GM19467 (cell line): Measurements from ENCODE around the gene GPC6.

ENCODE experiments used
- ATAC-seq: cut with Tn5 transposase; IDR thresholded peaks from one replicate; pipeline ENCODE4 v1.9.1; 2021; ENCODE audit warnings: mild to moderate bottlenecking, moderate library complexity; ENCODE audit not compliant: unreplicated experiment

GPC6 gene

GRCh38 chr13:94014461-94014860 is 787.9 kb downstream of the GPC6 start:
- ATAC-seq: no peak

GRCh38 chr13:94020426-94020825 is 793.8 kb downstream of the GPC6 start:
- no peak for ATAC-seq

- no peak for ATAC-seq
These were observed 794.2 kb downstream of the GPC6 start for GRCh38 chr13:94020833-94021232.

- no peak for ATAC-seq
These were observed 801.6 kb downstream of the GPC6 start for GRCh38 chr13:94028234-94028633.

GRCh38 chr13:94028650-94029049 is 802.0 kb downstream of the GPC6 start:
- ATAC-seq: no peak

- ATAC-seq: no peak
These were observed 804.0 kb downstream of the GPC6 start for GRCh38 chr13:94030415-94031119.

GRCh38 chr13:94031609-94032008 is 805.0 kb downstream of the GPC6 start:
- no peak for ATAC-seq

- ATAC-seq: no peak
These were observed 806.5 kb downstream of the GPC6 start for GRCh38 chr13:94033098-94033497.

GRCh38 chr13:94033830-94034642 is 807.4 kb downstream of the GPC6 start:
- no peak for ATAC-seq

GRCh38 chr13:94050039-94050438 is 823.4 kb downstream of the GPC6 start:
- ATAC-seq: no peak

GRCh38 chr13:94050686-94051085 is 824.1 kb downstream of the GPC6 start:
- no peak for ATAC-seq

GRCh38 chr13:94053986-94054593 is 827.5 kb downstream of the GPC6 start:
- no peak for ATAC-seq

- ATAC-seq: no peak
These were observed 829.9 kb downstream of the GPC6 start for GRCh38 chr13:94056362-94056990.

GRCh38 chr13:94057618-94058186 is 831.1 kb downstream of the GPC6 start:
- ATAC-seq: no peak

- no peak for ATAC-seq
These were observed 832.3 kb downstream of the GPC6 start for GRCh38 chr13:94058821-94059360.

- no peak for ATAC-seq
These were observed 834.7 kb downstream of the GPC6 start for GRCh38 chr13:94061301-94061700.

- no peak for ATAC-seq
These were observed 836.5 kb downstream of the GPC6 start for GRCh38 chr13:94063096-94063495.

- ATAC-seq: no peak
These were observed 837.2 kb downstream of the GPC6 start for GRCh38 chr13:94063848-94064247.

- no peak for ATAC-seq
These were observed 839.1 kb downstream of the GPC6 start for GRCh38 chr13:94065741-94066140.

GRCh38 chr13:94073007-94073744 is 846.6 kb downstream of the GPC6 start:
- no peak for ATAC-seq
